Fibroblast of peridontal ligament (primary cell): ENCODE results near the gene PTPRU.

Experiments used
- DNase-seq: peaks from one replicate; pipeline ENCODE4 v3.0.0-alpha.2; 2010; ENCODE audit errors: extremely low read depth

The PTPRU gene

GRCh38 chr1:29317063-29317915 is 81.0 kb downstream of the PTPRU start:
- no peak for DNase-seq

GRCh38 chr1:29317916-29318530 is 81.7 kb downstream of the PTPRU start:
- DNase-seq = no peak

DNA sequence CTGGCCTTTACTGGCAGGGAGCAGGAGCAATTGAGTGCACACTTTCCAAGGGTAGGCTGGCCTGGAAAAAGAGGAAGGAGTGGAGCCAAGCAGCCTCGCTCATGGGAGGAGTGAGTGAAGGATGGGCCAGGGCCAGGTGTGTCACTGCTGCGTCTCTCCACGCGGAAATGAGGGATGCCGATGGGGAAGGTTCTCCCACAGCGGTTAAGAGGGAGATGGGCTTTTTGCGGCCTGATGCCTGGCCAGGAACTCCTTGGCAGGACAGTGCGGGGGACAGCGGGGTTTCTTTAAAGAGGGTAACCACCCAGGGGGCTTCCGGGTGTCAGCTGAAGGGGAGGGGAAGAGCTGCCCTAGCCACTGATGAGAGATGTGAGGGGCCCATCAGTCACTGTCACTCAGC is 82.4 kb downstream of the PTPRU start:
- no peak for DNase-seq

- no peak for DNase-seq
Measured at GRCh38 chr1:29319300-29320110, 83.2 kb downstream of the PTPRU start.

DNA sequence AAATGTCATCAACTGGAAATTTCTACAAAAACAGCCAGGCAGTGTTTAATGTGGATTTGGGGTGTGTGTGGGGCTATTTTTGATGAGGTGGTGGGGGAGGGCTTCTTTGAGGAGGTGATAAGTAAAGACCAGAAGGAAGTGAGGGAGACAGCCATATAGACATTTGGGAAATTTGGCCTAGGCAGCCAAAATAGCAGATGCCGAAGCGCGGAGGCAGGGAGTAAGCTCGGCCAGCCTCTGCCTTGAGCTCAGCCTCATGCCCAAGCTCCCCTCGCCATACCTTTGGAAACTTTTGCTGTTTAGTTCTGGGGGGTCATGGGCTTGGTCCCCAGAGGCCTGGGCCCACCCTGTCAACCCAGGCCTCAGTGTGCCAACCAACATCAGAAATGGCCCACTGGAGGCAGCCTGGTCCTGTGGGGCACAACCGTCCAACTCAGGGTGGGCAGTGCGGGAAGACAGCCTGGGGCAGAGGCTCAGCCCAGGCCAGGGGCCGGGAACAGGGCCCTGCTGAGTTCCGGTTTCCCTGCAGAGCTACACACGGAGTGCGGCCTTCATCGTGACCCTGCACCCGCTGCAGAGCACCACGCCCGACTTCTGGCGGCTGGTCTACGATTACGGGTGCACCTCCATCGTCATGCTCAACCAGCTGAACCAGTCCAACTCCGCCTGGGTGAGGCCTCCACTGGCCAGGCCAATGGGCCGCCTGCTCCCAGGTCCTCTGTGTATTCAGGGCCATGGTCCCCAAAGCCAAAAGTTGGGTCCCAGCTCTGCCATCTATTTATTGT is 84.0 kb downstream of the PTPRU start:
- DNase-seq = no peak

DNA sequence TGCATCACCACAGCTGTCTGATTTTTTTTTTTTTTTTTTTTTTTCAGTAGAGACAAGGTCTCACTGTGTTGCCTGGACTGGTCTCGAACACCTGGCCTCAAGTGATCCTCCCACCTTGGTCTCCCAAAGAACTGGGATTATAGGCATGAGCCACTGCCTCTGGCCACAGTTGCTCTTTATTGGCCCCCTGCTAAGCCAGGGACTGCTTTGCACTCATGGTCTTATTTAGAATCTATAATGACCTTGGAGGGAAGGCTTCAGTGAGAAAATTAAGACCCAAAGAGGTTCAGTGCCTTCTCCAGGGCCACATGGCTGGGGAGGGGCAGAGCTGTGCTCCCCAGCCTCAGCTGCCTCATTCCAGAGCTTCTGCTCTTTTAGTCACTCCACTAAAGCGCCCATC is 84.9 kb downstream of the PTPRU start:
- no peak for DNase-seq

DNA sequence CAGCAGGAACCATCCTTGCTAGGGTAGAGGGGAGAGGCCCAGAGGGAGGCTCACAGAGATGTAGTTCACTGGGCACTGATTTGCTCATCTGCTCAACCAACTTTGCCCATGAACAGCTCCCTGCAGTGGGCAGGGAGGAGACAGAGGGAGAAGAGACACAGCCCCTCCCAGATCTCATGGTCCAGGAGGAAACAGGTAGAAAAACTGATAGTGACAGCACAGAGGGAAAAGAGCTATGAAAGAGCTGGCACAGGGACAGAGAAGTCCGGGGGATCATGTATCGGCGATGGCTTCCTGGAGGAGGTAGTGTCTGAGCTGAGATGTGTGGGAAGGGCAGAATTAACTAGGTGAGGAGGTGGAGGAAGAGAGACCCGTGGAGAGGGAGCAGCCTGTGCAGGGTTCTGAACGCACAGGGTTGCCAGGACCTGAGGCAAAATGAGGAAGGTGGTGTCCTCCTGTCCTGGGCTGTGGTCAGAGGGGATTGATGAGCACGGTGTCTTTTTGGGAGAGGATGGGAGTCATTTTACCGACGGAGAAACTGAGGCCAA is 85.9 kb downstream of the PTPRU start:
- no peak for DNase-seq

GRCh38 chr1:29322861-29323585 is 86.7 kb downstream of the PTPRU start:
- no peak for DNase-seq

GRCh38 chr1:29323636-29324035 is 87.3 kb downstream of the PTPRU start:
- no peak for DNase-seq

DNA sequence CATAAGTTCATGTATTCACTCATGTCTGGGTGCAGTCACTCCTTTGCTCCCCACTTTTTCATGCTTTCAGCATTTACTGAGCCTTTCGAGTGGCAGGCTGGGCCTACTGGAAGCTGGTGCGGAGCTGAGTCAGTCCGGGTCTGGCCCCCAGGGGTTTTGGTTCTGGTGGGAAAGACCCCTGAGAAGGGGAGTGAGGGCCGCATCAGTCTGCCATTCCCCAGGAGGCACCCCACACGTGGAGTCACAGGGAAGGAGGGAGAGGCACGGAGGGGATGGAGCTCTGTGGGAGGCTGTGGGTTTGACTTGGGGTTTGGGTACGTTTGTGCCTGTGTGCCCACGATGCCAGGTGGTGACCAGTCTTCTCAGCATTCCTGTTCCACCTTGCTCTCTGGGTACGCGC is 87.9 kb downstream of the PTPRU start:
- DNase-seq = no peak

DNA sequence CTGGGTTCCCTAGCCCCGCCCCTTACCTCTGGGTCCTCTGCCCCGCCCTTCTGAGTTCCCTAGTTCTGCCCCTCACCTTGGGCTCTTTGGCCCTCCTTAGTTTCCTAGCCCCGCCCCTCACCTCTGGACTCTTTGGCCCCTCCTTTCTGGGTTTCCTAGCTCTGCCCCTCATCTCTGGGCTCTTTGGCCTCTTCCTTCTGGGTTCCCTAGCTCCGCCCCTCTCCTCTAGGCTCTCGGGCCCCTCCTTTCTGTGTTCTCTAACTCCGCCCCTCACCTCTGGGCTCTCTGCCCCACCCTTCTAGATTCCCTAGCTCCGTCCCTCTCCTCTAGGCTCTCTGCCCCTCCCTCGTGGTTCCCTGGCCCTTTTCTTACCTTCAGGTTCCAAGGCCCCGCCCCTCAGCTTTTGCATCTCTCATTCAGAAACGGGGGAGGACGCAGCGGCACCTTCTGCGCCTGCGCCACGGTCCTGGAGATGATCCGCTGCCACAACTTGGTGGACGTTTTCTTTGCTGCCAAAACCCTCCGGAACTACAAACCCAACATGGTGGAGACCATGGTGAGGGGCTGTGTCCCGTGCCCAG is 88.5 kb downstream of the PTPRU start:
- no peak for DNase-seq

DNA sequence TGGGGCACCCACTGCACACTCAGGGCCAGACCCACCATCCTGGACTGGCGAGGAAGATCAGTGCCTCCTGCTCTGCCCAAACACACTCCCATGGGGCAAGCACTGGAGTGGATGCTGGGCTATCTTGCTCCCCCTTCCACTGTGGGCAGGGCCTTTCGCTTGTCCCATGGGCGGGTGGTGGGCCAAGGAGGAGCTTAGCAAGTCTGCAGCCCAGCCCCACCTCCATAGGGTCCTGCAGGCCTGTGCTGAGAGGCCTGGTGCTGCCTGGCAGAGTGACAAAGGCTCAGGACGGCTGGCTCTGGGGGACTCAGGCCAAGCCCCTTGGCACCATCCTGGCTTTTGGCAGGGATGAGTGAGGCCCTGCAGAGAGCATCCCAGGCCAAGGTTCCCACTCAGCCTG is 89.4 kb downstream of the PTPRU start:
- DNase-seq = no peak

DNA sequence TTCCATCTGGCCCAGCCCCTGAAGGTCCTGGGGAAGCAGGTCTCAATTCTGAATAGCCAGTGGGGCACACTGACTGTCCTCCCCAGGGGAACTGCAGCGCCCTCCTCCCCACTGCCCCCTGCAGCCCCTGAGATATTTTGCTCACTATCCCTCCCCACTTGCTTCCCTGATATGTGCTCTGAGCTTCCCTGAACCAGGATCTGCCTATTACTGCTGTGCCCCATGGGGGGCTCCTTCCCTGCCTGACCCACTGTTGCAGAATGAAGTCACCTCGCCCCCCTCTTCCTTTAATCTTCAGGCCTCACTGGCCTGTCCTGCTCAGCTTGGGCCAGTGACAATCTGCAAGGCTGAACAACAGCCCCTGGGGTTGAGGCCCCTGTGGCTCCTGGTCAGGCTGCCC is 89.8 kb downstream of the PTPRU start:
- no peak for DNase-seq

GRCh38 chr1:29327223-29327935 is 91.1 kb downstream of the PTPRU start:
- DNase-seq = no peak

GRCh38 chr1:29329022-29329775 is 92.9 kb downstream of the PTPRU start:
- DNase-seq = no peak

DNA sequence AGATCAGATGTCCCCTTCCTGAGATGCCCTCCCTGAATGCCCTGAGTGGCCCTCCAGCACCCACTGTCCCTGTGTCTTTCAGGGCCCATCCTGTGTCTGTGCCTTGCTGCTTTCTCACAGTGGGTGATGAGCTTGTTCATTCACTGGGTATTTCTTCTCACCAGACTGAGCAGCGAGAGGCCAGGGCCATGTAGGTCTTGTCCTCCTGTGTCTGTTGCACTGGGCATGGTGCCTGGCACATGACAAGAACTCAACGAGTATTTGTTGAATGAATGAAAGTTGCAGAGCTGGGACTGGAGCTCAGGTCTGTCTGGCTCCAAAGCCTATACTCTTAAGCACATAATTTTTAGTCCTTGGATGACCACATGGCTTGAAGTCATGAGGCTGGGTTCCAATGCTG is 93.8 kb downstream of the PTPRU start:
- DNase-seq = no peak

DNA sequence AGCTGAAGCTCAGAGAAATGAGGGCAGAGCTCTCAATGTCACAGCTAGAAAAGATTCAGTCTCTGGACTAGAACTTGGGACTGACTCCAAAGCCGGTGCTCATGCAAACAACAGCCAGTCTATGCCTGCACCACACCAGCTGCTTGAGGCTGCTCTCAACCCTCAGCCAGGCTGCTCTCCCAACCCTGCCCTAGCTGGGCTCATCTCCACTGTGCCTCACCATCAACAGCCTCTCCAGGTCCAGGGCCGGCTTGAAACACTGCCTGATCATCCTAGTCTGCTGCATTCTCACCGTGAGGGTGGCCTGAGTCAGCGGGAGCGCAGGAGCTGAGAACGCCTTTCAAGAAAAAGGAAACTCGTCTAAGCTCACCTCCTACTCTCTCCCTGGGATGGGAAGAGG is 94.5 kb downstream of the PTPRU start:
- DNase-seq = no peak

GRCh38 chr1:29331309-29331708 is 95.0 kb downstream of the PTPRU start:
- no peak for DNase-seq

DNA sequence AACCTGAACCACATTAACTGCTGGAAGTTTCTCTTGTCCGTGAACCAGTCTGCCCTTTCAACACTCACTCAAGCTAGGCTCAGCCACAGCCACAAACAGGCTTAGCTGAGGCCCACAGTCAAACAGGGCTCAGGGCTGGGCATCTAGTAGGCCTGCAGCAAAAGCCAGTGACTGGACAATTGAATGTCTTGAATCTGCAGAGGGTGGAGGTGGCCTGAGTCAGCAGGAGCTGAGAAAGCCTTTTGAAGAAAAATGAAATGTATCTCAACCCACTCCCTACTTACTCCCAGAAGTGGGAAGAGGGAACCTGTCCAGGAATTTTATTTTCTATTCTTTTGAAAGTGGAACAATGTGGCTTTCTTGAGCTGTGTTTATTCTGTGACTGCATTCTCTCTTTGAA is 95.4 kb downstream of the PTPRU start:
- peak; percentile 3 for DNase-seq
